HS-5 (cell line): Measurements from ENCODE around the gene ASIC5.

Experiments used
- DNase-seq: peaks from one replicate; pipeline ENCODE4 v3.0.0-alpha.2; 2012; ENCODE audit warnings: low read depth

Gene ASIC5

DNA sequence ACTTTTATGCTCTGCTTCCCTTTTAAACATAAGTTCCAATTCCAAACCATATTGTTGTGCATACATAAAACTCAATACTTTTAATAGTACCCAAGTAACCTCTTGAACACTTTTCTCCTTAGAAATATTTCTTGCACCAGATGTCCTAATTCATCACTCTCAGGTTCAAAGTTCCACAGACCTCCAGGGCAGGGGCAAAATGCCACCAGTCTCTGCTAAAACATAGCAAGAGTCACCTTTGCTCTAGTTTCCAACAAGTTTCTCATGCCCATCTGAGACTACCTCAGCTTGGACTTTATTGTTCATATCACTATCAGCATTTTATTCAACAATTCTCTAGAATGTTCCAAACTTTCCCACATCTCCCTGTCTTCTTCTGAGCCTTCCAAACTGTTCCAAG lies 13.7 kb upstream of the ASIC5 start:
- DNase-seq = no peak

GRCh38 chr4:155878611-155879010 lies 12.5 kb upstream of the ASIC5 start:
- DNase-seq = no peak

DNA sequence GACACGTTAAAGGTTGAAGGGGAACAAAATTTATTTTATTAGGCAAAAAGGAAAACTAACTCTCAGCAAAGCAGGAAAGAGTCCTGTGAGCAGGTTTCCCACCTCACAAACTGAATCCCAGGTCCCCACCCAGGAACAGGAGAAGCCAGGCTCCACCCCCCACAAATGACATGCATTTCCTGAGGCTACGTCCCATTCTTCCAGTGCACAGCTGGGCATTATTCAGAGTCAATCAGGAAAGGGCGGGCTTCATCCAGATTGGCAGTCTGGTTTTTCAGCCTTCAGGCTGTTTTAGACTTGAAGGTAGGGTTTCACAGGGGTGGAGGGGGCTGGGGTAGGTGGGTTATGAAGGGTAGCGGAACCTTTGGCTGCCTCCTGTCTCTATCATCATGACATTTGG lies 11.9 kb upstream of the ASIC5 start:
- no peak for DNase-seq

DNA sequence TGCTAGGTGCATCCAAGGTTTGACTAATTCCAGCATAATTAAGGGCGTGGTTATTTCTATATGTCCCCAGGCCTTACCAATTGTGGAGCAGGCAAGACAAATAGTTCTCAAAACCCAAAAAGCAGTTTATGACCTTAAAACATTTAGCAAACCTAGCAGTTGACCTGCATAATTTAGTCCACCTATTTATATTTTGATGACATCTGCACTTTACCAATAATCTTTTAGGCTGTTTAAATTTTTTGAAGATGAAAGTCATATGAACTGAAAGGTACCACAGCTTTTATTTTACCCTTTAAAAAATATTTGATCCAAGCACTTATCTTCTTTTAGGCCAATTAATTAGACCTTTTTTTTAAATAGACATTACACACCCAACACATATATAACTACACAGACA lies 9.8 kb upstream of the ASIC5 start:
- DNase-seq = no peak

DNA sequence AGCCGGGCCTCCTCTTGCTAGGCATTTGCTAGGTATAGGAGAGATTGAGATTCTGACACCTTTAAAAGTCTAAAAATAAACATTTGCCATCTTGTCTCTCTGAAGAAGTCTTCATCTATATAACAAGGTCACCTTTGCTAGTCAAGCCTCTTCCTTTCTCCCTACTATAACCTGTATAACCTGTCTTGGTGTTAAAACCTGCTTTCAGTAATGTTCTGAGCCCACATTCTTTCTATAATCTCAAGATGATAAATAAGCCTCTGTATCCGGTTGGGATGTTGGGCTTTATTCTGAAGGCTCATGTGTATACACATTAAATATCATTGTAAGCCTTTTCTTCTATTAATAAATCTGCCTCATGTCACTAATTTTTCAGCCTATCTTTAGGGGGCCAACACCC lies 10.2 kb downstream of the ASIC5 start:
- no peak for DNase-seq

DNA sequence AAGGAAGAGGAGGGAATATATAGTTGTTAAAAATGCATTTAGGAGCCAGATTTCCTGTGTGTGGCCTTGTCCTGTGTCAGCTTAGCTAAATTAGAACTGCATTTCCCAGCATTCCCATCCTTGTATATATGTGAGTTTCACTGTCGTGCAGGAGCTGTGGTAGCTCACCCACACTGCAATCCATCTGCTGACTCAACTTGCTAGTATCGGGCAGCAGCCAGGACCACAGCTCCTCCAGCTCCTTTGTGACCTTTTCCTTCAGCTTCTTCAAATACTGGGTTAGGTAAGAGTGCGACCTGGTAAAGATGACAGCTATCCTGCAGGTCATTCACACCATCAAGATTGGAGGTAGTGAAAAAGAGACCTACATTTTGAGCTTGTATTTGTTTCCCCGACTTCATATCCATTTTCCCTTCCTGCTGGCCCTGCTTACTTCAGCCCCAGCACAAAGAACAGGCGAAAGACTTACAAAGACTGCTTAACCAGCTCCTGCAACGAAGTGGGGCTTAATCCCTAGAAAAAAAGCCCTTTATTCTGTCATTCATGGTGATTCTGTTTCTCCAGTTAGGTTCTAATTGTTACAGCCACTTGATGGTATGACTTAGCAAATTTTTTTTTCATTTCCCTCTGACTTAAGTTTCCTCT lies 11.4 kb downstream of the ASIC5 start:
- DNase-seq = no peak

- no peak for DNase-seq
Measured at GRCh38 chr4:155853189-155853588, 12.9 kb downstream of the ASIC5 start.

- no peak for DNase-seq
Measured at GRCh38 chr4:155849042-155849441, 17.0 kb downstream of the ASIC5 start.

DNA sequence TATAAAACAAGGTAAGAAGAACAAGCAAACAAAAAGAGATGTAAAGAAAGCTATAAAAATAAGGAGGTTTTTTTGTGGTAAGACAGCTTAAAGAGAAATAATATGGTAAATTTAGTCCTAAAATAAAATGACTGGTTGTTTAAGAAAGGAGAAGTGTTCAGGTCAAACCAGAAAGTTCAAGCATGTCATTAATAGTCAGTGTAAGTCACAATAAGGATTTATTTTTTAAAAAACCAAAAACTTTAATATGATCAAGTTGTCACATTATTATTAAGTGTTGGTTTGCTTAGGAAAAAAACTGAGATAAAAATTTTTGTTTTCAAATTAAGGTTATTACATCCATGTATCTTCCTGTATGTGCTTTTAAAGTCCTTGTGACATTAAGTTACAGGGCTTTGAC lies 19.1 kb downstream of the ASIC5 start:
- DNase-seq = no peak

DNA sequence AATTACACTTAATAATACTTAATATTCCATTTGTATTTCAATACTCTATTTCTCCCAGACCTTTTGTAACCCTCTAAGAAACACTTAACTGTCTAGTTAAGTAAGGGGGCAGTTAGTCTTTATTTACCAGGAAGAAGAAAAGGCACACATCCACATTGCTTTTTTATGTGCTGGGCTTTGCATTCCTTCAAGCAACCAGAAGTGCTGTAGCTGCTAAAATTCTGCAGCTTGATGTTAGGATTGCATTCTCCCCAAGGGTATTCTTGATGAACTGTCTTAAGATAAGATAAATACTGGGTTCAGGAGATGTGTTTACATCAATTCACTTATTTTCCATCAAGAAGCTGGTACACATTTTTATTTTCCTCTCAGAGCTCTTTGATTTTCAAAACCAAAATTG lies 24.0 kb downstream of the ASIC5 start:
- no peak for DNase-seq

DNA sequence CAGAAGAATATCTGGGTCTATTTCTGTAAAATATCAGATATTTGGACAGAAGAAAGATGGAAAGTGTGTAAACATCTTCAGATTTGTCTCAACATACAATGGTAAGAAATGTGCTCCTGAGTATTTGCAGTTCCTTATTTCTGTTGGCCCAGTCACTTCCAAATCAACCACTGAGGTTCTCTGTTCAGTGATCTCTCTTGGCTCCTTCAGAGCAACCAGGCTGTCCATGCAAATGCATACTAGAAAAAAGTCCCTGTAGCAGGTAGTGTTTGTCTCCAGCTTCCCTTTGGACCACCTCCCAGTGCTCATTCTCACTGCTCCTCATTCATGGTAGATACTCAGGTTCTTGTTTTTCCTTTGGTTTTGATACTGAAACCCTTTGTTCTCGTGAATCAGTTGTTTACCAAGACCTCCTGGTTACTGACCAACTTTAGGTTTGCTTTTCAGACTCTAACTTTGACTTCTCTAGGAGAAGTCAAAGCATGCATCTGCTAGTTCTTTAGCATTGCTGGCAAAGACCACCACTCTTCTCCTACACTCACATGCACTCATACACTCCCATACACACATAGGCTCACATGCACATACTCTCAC lies 28.8 kb downstream of the ASIC5 start:
- no peak for DNase-seq

DNA sequence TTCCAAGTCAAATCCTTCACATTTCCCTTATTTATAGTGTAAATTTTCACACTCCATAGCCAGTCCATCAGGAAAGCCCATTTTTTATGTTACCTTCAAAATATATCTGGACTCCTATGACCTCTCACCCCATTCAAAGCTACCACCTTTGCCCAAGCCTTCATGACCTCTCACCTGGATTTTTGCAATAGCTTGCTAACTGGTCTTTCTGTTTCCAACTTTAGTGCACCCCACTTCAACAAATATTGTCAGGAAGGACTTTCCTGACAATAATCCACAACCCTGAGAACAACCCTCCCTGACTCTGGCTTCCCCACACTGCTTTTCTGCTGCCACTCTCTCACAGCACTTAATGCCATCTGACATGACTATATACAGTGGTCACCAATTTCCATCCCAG lies 33.4 kb downstream of the ASIC5 start:
- no peak for DNase-seq

- no peak for DNase-seq
Measured at GRCh38 chr4:155828628-155829027, 37.4 kb downstream of the ASIC5 start.

- DNase-seq = no peak
Measured at GRCh38 chr4:155822572-155822971, 43.5 kb downstream of the ASIC5 start.

- DNase-seq = no peak
Measured at GRCh38 chr4:155820887-155821518, 45.1 kb downstream of the ASIC5 start.

- DNase-seq = no peak
Measured at GRCh38 chr4:155819066-155819465, 47.0 kb downstream of the ASIC5 start.

GRCh38 chr4:155818639-155819038 lies 47.4 kb downstream of the ASIC5 start:
- no peak for DNase-seq

- DNase-seq = no peak
Measured at GRCh38 chr4:155811083-155811482, 55.0 kb downstream of the ASIC5 start.

DNA sequence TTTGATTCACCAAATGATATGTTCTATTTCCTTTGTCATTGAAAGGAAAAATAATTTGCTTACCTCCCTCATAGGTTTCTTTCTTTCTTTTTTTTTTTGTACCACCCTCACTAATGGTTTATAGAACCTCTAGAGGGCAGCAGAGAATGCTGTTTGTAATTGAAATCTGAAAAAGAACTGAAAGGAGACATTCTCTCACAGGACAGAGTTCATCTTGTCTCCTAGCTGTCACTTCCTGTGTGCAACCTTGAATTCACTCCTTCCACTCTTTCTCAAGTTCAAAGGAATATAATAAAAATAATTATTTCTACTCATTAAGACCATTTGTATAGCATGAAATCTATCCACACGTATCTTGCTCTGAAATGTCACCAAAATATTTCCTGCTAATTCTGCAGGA lies 56.2 kb downstream of the ASIC5 start:
- peak; percentile 71 for DNase-seq

- DNase-seq = no peak
Measured at GRCh38 chr4:155807021-155807420, 59.1 kb downstream of the ASIC5 start.

DNA sequence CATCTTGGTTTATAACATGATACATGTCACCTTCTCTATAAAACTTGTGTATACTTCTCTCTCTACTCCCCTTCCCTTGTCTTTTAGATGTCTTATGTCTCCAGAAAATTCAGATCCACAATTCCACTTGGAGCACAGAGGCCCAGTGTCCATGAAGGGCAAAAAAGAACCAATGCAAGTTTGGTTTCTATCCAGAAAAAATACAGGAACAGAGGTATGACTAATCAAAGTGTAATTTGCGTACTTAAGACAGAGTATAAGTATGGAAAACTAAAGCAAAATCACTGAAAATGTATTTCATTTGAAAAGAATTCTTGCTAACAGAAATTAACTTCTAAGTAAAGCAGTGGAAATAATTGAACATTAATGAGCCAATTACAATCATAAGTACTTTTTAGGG lies 61.1 kb downstream of the ASIC5 start:
- no peak for DNase-seq

DNA sequence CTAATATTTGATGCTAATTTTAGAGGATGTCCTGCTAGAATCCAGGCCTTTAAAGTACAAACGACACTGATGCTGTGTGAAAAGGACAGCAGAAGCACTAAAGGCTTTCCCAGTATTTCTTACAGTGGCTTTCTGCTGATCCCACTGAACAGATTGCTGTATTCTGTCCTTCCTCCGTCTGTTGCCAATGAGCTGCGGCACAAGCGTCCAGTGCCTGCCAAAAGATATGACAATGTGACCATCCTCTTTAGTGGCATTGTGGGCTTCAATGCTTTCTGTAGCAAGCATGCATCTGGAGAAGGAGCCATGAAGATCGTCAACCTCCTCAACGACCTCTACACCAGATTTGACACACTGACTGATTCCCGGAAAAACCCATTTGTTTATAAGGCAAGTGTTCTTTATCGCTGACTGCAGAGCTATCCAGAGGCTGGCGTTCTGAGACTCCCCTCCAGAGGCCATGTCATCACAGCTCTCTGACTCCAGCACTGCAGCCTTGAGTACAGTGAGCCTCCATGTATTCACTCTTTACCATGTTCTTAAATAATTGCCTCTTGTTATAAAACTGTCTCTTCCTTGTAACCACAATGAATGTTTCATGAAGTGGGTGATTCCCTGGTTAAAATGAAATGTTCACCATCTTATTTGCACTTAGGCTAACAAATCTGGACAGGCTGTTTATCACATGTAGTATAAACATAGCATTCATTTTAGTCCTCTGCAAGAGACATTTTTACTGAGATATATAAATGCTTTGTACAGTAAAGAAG lies 63.7 kb downstream of the ASIC5 start:
- no peak for DNase-seq

DNA sequence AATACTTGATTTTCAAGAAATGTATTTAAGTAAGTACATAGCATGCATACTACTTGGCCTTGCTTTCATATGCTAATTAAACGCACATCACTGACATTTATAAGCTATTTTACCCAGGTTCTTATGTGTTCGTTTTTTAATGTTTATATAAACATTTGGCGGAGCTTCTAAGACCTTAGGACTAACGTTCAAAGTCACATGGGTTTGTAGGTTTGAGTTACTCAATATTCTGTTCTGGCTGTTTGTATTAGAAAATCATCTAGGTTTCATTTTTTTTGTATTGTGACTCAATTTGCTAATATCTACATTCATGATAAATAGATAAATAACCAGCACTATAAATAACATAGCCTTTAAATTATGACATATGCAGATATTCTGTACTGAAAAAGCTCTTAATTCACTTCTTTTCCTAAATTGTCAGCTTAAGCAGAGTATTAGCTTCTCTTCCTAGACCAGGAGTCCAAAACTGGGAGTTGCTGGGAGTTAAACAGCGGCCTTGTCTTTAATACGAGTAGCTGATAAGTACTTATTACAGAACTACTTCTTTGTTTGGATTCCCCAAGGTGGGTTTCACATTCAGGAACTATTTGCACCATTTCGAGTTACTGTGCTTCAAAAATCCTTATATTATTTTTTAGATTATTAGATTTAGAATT lies 65.3 kb downstream of the ASIC5 start:
- DNase-seq = no peak
